ENCODE results near the gene GCHFR. TPM values are rescaled to one million over a fixed set of nuclear protein-coding genes. Genes with fewer than 3 reads are reported as not detected.

Gene GCHFR
- total and polyA plus RNA-seq, 2 donors = 33.7 to 57.0 TPM

DNA sequence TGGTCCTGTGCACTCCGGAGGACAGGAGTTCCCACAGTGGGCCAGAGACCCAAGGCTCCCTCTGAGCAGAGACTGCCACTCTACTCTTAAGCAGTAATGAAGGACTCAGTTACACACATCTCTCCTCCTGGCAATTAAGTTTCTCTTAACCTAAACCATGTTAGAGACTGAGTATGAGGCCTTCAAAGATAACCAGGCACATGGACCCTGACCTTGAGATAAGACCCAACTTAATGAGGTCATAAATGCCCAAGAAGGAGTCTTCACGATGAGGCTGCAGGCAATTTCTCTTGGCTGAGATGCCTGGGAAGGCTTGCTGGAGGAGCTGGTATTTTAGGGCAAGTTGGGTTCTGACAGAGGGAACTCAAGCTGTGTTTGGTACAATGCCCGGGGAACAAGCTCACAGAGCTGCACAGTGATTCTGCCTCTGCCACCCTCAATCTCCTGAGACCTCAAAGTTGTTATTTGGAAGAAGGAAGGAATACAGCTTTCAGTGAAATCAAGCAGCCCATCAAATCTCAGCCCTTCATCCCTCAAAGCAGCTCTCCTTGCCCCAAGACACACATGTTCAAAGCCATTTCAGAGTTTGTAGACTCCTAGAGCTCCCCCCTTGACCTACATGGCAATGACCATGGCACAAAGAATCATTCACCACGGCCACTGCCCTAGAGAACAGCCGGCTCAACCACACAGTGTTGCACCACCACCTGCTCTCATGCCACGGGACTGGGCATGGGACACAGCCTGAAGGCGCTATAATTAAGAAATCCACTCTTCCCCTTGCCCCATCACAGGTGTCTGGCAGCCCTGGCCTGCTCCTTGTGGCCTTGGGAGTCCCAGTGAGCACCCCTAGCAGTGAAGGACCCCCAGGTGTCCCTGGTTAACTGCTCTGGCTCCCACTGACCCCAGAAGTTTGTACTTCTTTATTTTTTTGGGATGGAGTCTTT lies 15.9 kb upstream of the GCHFR start:
- no peak overlapping the region for H3K4me3 ChIP-seq (ENCODE audit: low read length in 2 of 2)
- H3K9me3 ChIP-seq (ENCODE audit: control insufficient read depth in 2 of 2, insufficient read depth in 1 of 2, low read length in 1 of 2) = no peaks in the 10 kb centered on the region
- peaks cover 0 to 6% of the 10 kb centered on the region in 2 donors for H3K4me1 ChIP-seq (ENCODE audit: control insufficient read depth in 2 of 2, insufficient read depth in 2 of 2, low read length in 2 of 2)
- peaks cover 59 to 64% of the 10 kb centered on the region in 2 donors for H3K36me3 ChIP-seq (ENCODE audit: control insufficient read depth in 2 of 2, insufficient read depth in 2 of 2, low read length in 1 of 2)
- no peak for DNase-seq (ENCODE audit: low read depth in 6 of 9, low spot score in 9 of 9)
- H3K27me3 ChIP-seq (ENCODE audit: control insufficient read depth in 2 of 2, insufficient read depth in 1 of 2, low read length in 1 of 2) = no peaks in the 10 kb centered on the region
- 97% methylated on average over 7 of the region's 7 CpGs for WGBS
- H3K27ac ChIP-seq (ENCODE audit: low read depth in 1 of 2, low read length in 1 of 2) = no peak overlapping the region

DNA sequence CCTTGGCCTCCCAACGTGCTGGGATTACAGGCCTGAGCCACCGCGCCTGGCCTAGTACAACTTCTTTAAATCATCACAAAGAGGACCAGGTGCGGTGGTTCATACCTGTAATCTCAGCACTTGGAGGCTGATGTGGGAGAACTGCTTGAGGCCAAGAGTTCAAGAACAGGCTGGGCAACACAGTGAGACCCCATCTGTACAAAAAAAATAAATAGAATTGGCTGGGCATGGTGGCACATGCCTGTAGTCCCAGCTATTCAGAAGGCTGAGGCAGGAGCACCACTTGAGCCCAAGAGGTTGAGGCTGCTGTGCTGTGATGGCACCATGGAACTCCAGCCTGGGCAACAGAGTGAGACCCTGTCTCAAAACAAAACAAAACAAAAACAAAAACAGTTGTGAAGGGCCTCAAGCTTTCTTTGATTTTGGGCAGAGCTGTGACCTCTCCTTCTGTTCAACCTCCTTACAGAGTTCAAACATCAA lies 14.7 kb upstream of the GCHFR start:
- Histone ChIP-seq H3K4me3 (ENCODE audit: low read length in 2 of 2) (no peak overlapping the region), H3K9me3 (ENCODE audit: control insufficient read depth in 2 of 2, insufficient read depth in 1 of 2, low read length in 1 of 2) (no peaks in the 10 kb centered on the region), H3K4me1 (ENCODE audit: control insufficient read depth in 2 of 2, insufficient read depth in 2 of 2, low read length in 2 of 2) (peaks cover 3 to 6% of the 10 kb centered on the region in 2 donors), H3K27me3 (ENCODE audit: control insufficient read depth in 2 of 2, insufficient read depth in 1 of 2, low read length in 1 of 2) (no peaks in the 10 kb centered on the region), H3K27ac (ENCODE audit: low read depth in 1 of 2, low read length in 1 of 2) (no peak overlapping the region), H3K36me3 (ENCODE audit: control insufficient read depth in 2 of 2, insufficient read depth in 2 of 2, low read length in 1 of 2) (peaks cover 48 to 51% of the 10 kb centered on the region in 2 donors)
- no peak for DNase-seq (ENCODE audit: low read depth in 6 of 9, low spot score in 9 of 9)
- WGBS = 99% methylated on average over 4 of the region's 4 CpGs

DNA sequence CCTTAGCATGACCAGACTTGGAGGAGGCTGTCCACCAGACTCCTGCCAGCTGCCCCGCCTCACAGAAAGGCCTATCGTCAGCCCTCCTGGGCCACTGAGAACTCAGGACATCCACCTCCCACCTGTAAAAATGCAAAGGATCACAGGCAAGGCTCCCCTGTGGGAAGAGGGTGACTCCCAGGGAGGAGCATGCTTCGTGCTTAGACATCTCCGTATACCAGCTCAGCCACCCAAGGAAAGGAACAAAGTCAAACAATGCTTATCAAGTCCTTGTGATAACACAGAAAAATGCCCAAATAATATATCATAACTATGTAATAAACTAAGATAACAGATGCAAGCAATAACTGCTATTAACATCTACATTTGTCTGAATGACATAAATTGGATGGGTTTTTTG lies 13.0 kb upstream of the GCHFR start:
- H3K9me3 ChIP-seq (ENCODE audit: control insufficient read depth in 2 of 2, insufficient read depth in 1 of 2, low read length in 1 of 2) = peaks cover 0 to 4% of the 10 kb centered on the region in 2 donors
- peaks cover 10 to 16% of the 10 kb centered on the region in 2 donors for H3K4me1 ChIP-seq (ENCODE audit: control insufficient read depth in 2 of 2, insufficient read depth in 2 of 2, low read length in 2 of 2)
- peaks cover 34 to 35% of the 10 kb centered on the region in 2 donors for H3K36me3 ChIP-seq (ENCODE audit: control insufficient read depth in 2 of 2, insufficient read depth in 2 of 2, low read length in 1 of 2)
- no peak overlapping the region for H3K4me3 ChIP-seq (ENCODE audit: low read length in 2 of 2)
- DNase-seq (ENCODE audit: low read depth in 6 of 9, low spot score in 9 of 9) = no peak
- WGBS = 98% methylated on average over 4 of the region's 4 CpGs
- no peaks in the 10 kb centered on the region for H3K27me3 ChIP-seq (ENCODE audit: control insufficient read depth in 2 of 2, insufficient read depth in 1 of 2, low read length in 1 of 2)
- no peak overlapping the region for H3K27ac ChIP-seq (ENCODE audit: low read depth in 1 of 2, low read length in 1 of 2)

DNA sequence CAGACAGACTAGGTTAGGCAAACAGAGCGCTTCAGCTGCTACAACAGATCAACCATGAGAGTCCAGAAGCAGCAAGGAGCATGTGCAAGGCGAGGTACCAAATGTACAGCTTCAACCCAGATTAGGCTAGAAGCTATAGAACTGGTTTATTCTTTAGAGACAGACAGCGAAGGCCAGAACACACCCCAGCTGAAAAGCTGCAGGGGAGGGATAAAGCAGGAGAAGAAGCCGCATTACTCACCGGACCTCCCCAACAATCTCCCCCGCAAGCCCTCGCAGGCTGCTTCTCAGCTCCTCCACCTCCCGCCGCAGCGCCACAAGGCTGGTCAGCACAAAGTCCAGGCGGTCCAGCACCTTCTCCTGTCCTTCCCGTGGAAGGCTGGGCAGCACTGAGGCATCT lies 12.1 kb upstream of the GCHFR start:
- 99% methylated on average over 12 of the region's 12 CpGs for WGBS
- no peak overlapping the region for H3K4me3 ChIP-seq (ENCODE audit: low read length in 2 of 2)
- H3K27ac ChIP-seq (ENCODE audit: low read depth in 1 of 2, low read length in 1 of 2) = no peak overlapping the region
- H3K36me3 ChIP-seq (ENCODE audit: control insufficient read depth in 2 of 2, insufficient read depth in 2 of 2, low read length in 1 of 2) = peaks cover 34 to 35% of the 10 kb centered on the region in 2 donors
- no peaks in the 10 kb centered on the region for H3K27me3 ChIP-seq (ENCODE audit: control insufficient read depth in 2 of 2, insufficient read depth in 1 of 2, low read length in 1 of 2)
- peaks cover 11 to 19% of the 10 kb centered on the region in 2 donors for H3K4me1 ChIP-seq (ENCODE audit: control insufficient read depth in 2 of 2, insufficient read depth in 2 of 2, low read length in 2 of 2)
- H3K9me3 ChIP-seq (ENCODE audit: control insufficient read depth in 2 of 2, insufficient read depth in 1 of 2, low read length in 1 of 2) = peaks cover 0 to 4% of the 10 kb centered on the region in 2 donors
- no peak for DNase-seq (ENCODE audit: low read depth in 6 of 9, low spot score in 9 of 9)

DNA sequence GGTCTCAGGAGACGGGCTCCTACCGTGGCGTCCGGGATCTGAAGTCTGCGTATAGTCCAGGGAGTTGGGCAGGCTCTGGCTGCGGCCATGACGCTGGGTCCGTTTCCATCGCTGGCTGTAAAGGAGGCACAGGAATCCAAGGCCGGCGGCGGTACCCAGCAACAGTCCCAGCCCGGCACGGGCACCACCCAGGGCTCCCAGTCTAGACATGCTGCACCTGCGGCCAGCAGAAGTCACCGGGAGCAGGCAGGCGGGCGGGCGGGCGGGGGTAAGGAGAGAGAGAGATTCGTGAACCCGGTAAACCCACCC lies 9.3 kb upstream of the GCHFR start:
- no peak for DNase-seq (ENCODE audit: low read depth in 6 of 9, low spot score in 9 of 9)
- Histone ChIP-seq H3K27me3 (ENCODE audit: control insufficient read depth in 2 of 2, insufficient read depth in 1 of 2, low read length in 1 of 2) (no peaks in the 10 kb centered on the region), H3K4me3 (ENCODE audit: low read length in 2 of 2) (peak overlapping the region; percentile 92 to 98), H3K27ac (ENCODE audit: low read depth in 1 of 2, low read length in 1 of 2) (peak overlapping the region; percentile 64 to 74), H3K9me3 (ENCODE audit: control insufficient read depth in 2 of 2, insufficient read depth in 1 of 2, low read length in 1 of 2) (peaks cover 0 to 4% of the 10 kb centered on the region in 2 donors), H3K4me1 (ENCODE audit: control insufficient read depth in 2 of 2, insufficient read depth in 2 of 2, low read length in 2 of 2) (peaks cover 11 to 22% of the 10 kb centered on the region in 2 donors), H3K36me3 (ENCODE audit: control insufficient read depth in 2 of 2, insufficient read depth in 2 of 2, low read length in 1 of 2) (peaks cover 17 to 19% of the 10 kb centered on the region in 2 donors)
- under 1% methylated on average over 22 of the region's 22 CpGs for WGBS

DNA sequence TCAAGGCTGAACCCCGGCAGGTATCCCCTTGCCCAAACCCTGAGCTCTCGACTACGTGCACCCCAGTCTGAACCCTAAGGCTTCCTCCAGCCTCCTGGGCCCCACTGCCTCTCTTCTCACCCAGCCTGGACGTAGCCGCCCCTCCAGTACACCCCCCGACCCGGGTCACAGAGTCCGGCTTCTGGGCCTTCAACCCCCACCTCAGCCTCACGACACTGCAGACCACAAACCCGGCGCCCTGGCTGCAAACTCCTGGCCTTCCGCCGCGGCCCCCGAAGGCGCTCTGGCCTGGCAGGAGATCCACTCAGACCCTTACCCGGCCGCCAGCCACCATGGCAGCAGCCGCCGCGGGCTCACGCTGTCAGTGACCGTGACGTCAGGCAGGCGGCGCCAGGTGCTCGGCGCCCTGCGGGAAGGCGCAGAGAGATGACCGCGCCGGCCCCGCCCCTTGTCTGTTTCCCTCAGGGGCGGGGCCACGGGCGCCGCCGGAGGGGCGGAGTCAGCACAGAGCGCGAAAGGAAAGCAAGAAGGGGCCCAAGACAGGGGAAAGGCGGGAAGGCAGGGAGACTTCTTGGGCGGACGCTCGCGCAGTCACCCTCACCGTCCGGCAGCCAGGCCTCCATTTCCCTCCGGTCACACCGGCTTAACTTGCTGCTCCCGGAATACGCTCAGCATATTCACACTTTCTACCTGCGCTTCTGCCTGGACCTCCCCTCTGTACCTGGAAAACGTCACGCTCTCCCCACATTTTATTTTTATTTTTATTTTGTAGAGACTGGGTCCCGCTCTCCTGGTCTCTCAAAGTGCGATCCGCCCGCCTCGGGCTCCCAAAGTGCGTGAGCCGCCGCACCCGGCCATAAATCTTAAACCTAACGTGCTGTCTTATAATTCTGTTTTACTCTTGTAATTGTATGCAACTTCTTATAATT lies 8.7 kb upstream of the GCHFR start, which contains the start of gene RMDN3:
TSS of gene RMDN3 (minus strand) at position 372 of the 929 bp plus-strand sequence. CDS start 471 bp downstream, outside the sequence.
- H3K27me3 ChIP-seq (ENCODE audit: control insufficient read depth in 2 of 2, insufficient read depth in 1 of 2, low read length in 1 of 2) = no peaks in the 10 kb centered on the region
- peaks cover 15 to 17% of the 10 kb centered on the region in 2 donors for H3K36me3 ChIP-seq (ENCODE audit: control insufficient read depth in 2 of 2, insufficient read depth in 2 of 2, low read length in 1 of 2)
- DNase-seq (ENCODE audit: low read depth in 6 of 9, low spot score in 9 of 9) = peak; percentile 85 to 98 (median 95)
- peaks cover 0 to 4% of the 10 kb centered on the region in 2 donors for H3K9me3 ChIP-seq (ENCODE audit: control insufficient read depth in 2 of 2, insufficient read depth in 1 of 2, low read length in 1 of 2)
- H3K4me1 ChIP-seq (ENCODE audit: control insufficient read depth in 2 of 2, insufficient read depth in 2 of 2, low read length in 2 of 2) = peaks cover 12 to 27% of the 10 kb centered on the region in 2 donors
- peak within 1 kb of the TSS; percentile 92 to 98 for H3K4me3 ChIP-seq (ENCODE audit: low read length in 2 of 2)
- 1% methylated on average over 66 of the region's 66 CpGs for WGBS
- H3K27ac ChIP-seq (ENCODE audit: low read depth in 1 of 2, low read length in 1 of 2) = peak within 1 kb of the TSS; percentile 87 to 92

DNA sequence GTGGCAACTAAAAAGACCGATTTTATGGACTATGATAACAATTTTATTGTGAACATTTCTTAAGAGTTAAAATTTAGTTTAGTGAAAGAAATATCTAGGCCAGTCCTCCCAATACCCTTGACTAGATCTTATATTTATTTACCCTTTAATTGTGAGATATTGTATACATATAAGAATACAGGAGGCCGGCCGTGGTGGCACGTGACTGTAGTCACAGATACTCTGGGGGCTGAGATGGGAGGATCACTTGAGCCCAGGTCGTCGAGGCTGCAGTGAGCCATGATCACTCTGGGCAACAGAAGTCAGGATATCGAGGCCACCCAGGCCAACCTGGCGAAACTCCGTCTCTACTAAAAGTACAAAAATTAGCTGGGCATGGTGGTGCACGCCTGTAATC lies 8.1 kb upstream of the GCHFR start:
- peaks cover 0 to 4% of the 10 kb centered on the region in 2 donors for H3K9me3 ChIP-seq (ENCODE audit: control insufficient read depth in 2 of 2, insufficient read depth in 1 of 2, low read length in 1 of 2)
- peaks cover 11 to 13% of the 10 kb centered on the region in 2 donors for H3K36me3 ChIP-seq (ENCODE audit: control insufficient read depth in 2 of 2, insufficient read depth in 2 of 2, low read length in 1 of 2)
- H3K4me1 ChIP-seq (ENCODE audit: control insufficient read depth in 2 of 2, insufficient read depth in 2 of 2, low read length in 2 of 2) = peaks cover 17 to 31% of the 10 kb centered on the region in 2 donors
- no peak for DNase-seq (ENCODE audit: low read depth in 6 of 9, low spot score in 9 of 9)
- peak overlapping the region; percentile 87 to 92 for H3K27ac ChIP-seq (ENCODE audit: low read depth in 1 of 2, low read length in 1 of 2)
- H3K4me3 ChIP-seq (ENCODE audit: low read length in 2 of 2) = peak overlapping the region; percentile 92 to 98
- H3K27me3 ChIP-seq (ENCODE audit: control insufficient read depth in 2 of 2, insufficient read depth in 1 of 2, low read length in 1 of 2) = no peaks in the 10 kb centered on the region
- 83% methylated on average over 10 of the region's 10 CpGs for WGBS

DNA sequence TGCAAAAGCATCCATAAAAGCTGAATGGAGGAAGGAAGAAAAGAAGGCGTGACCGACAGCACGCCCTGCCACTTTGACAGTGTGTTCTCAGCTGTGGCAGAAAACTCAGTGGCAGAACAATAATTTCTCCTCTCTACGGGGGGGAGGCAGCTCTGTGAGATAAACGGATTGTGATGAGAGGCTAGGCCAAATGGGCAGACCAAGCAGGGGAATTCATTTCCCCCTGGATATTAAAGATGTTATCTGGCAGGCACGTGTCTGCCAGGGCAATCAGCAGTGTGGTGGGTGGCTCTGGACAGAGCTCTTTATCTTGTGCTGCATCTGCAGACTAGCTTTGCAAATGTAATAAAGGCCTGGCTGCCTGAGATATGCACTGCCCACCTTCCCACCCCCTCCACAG lies 6.9 kb upstream of the GCHFR start:
- H3K4me1 ChIP-seq (ENCODE audit: control insufficient read depth in 2 of 2, insufficient read depth in 2 of 2, low read length in 2 of 2) = peaks cover 17 to 31% of the 10 kb centered on the region in 2 donors
- no peaks in the 10 kb centered on the region for H3K27me3 ChIP-seq (ENCODE audit: control insufficient read depth in 2 of 2, insufficient read depth in 1 of 2, low read length in 1 of 2)
- DNase-seq (ENCODE audit: low read depth in 6 of 9, low spot score in 9 of 9) = no peak
- H3K4me3 ChIP-seq (ENCODE audit: low read length in 2 of 2) = no peak overlapping the region
- H3K36me3 ChIP-seq (ENCODE audit: control insufficient read depth in 2 of 2, insufficient read depth in 2 of 2, low read length in 1 of 2) = peaks cover 3% of the 10 kb centered on the region in 2 donors
- 58% methylated on average over 6 of the region's 6 CpGs for WGBS
- H3K27ac ChIP-seq (ENCODE audit: low read depth in 1 of 2, low read length in 1 of 2) = no peak overlapping the region
- peaks cover 0 to 4% of the 10 kb centered on the region in 2 donors for H3K9me3 ChIP-seq (ENCODE audit: control insufficient read depth in 2 of 2, insufficient read depth in 1 of 2, low read length in 1 of 2)
